Fibroblast of lung (primary cell): ENCODE measurements around the gene CNTN4.
"Not testable (repeated sequence)": the region's sequence is repeated elsewhere in the genome, so short reads cannot be mapped to it uniquely, and the experiment has no call there.

Source experiments
- CTCF ChIP-seq, 2 donors: IDR thresholded peaks in 1 of 2; conservative IDR thresholded peaks in 1 of 2; 1 replicate in 1 of 2; 2 replicates in 1 of 2; pipeline ENCODE4 v1.5.1; 2011 to 2012; ENCODE audit warnings: low read length in 2 of 2, control low read depth in 1 of 2, inconsistent platforms in 1 of 2, low read depth in 1 of 2, mild to moderate bottlenecking in 1 of 2
- EZH2 ChIP-seq: IDR thresholded peaks from 2 replicates; pipeline ENCODE4 v1.5.1; 2012; ENCODE audit warnings: low read length, control low read depth, mild to moderate bottlenecking; ENCODE audit errors: missing control alignments

- not testable (repeated sequence) for TF ChIP-seq CTCF (conservative IDR thresholded peaks at IDR 0.05 in 1 of 2, IDR thresholded peaks at IDR 0.05 in 1 of 2; ENCODE audit: low read depth in 1 of 2, low read length in 2 of 2); EZH2
Observed at GRCh38 chr3:2083558-2083957, 15.1 kb upstream of the CNTN4 start.
